GM18498 (cell line): ENCODE measurements around the gene RAB11FIP3.

Experiments
- ATAC-seq: cut with Tn5 transposase; IDR thresholded peaks from one replicate; pipeline ENCODE4 v1.9.1; 2021; ENCODE audit warnings: mild to moderate bottlenecking, moderate library complexity; ENCODE audit not compliant: unreplicated experiment

Gene RAB11FIP3

DNA sequence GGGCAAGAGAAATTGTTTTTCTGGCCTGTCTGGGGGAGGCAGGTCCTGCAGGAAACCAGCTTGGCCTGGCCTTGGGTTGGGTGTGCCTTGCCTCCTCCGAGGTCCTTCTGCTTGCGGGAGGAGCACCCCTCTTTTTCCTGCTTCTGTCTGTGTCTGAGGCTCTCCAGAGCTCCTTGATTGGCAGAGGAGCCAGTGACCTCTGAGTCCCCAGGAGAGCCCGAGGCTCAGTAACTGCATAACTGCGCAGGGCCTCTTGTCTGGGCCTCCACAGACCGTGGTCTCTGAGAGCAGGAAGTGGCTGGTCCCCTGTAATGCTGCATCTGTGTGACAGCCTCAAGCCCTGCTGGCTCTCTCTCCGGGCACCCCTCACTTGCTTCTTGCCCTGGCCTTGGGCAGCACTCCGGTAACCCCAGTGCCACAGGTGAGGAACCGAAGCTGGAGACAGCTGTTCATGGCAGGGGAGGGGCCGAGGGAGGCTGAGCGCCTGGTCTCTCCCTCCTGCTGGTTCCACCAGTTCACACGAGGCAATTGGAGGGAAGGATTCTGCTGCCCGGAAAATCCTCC lies 103.6 kb downstream of the RAB11FIP3 start:
- ATAC-seq = no peak

DNA sequence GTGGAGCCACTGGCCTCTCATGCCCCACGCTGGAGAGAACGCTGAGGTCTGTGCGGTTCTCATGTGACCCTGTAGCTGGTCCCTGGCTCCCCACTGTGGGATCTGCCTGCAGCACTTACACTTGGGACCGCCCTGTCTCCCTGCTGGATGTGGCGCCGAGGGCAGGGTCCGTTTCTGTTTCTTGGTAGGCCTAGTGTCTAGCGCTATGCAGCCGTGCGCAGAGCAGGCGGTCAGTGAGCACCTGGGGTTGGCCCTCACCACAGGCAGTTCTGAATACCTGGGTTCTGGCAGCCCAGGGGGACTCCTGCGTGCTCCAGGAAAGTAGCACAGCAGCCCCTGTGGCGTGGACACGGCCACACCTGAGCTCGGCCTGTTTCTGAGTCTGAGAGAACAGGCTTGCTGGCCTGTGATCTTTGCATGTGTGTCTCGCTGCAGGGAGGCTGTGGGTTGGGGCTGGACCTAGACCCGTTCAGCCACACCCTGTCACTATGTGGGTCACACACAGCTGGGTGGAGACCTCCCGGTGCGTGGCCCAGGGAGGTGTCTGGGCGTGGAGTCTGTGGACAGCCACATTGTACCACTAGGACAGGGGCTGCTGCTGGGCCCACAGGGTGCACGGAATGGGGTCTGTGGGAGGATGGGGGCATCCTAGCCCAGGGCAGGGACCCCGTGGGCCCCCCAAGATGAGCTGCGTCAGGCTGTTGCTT lies 104.8 kb downstream of the RAB11FIP3 start:
- ATAC-seq = no peak

DNA sequence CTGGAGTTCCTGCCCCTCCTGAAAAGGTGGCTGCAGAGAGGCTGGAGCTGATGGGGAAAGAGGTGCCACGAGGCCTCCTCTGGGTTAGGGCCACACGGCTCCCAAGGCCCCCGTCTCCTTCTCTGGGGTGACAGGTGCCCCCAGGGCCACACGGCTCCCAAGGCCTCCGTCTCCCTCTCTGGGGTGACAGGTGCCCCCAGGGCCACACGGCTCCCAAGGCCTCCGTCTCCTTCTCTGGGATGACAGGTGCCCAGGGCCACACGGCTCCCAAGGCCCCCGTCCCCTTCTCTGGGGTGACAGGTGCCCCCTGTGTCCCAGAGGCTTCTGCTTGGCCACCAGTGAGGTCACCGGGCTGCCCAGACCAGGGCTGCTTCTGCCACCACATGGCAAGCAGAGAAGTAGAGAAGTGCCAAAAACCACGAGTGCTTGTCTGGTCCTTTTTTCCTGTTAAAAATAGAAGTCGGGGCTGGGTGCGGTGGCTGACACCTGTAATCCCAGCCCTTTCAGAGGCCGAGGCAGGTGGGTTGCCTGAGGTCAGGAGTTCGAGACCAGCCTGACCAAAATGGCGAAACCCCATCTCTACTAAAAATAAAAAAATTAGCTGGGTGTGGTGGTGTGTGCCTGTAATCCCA lies 106.2 kb downstream of the RAB11FIP3 start:
- no peak for ATAC-seq

DNA sequence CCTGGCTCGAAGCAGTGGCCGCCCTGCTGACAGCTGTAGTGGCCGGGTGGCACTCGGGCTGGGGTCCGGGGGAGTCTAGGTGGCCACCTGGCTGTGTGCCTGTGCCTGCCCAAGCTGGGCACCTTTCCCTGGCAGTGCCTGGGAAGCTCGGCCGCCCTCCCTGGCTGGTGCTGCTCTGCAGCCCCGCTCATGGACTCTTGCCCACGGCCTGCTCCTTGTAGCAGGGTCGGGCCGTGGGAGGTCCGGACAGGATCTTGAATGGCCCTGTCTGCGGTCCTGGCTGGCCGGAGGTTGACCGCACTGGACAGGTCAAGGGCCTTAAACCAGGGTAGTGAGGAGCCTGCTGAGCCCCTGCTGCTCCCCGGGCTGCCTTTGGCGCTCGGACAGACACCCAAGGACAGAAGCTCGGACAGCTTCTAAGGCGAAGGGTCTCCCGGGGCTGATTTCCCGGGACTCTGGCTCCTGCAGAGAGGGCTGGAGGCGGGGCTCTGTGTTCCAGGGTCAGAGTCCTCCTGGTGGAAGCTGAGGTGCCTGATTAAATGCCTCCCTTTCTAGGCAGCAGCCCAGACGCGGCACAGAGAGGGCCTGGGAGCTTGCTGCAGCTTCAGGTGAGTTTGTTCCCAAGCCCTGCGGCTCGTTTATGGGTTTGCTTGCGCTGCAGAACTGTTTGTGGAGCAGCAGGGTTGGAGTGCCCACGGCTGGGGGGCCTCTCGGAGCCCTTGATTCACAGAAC lies 108.1 kb downstream of the RAB11FIP3 start:
- ATAC-seq = no peak

DNA sequence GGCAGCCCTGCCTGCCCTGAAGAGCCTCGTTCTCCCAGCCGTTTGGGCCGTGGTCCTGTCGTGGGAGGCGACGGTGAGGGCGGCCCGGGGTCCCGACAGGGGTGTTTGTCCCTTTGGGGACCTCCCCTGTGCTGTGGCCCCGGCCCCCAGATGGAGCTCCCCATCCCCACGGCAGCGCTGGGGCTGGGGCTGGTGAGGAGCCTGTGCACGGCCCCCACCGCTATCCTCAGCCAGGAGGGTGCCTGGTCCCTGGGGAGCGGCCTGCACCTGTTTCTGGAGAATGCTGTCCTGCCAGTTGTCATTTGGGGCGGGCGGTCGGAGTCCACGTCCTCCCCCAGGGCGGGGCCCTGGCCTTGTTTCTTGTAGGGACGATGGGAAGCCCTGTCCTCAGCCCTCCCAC lies 108.7 kb downstream of the RAB11FIP3 start:
- ATAC-seq = no peak

- no peak for ATAC-seq
These were observed 109.5 kb downstream of the RAB11FIP3 start for GRCh38 chr16:534856-535445.

DNA sequence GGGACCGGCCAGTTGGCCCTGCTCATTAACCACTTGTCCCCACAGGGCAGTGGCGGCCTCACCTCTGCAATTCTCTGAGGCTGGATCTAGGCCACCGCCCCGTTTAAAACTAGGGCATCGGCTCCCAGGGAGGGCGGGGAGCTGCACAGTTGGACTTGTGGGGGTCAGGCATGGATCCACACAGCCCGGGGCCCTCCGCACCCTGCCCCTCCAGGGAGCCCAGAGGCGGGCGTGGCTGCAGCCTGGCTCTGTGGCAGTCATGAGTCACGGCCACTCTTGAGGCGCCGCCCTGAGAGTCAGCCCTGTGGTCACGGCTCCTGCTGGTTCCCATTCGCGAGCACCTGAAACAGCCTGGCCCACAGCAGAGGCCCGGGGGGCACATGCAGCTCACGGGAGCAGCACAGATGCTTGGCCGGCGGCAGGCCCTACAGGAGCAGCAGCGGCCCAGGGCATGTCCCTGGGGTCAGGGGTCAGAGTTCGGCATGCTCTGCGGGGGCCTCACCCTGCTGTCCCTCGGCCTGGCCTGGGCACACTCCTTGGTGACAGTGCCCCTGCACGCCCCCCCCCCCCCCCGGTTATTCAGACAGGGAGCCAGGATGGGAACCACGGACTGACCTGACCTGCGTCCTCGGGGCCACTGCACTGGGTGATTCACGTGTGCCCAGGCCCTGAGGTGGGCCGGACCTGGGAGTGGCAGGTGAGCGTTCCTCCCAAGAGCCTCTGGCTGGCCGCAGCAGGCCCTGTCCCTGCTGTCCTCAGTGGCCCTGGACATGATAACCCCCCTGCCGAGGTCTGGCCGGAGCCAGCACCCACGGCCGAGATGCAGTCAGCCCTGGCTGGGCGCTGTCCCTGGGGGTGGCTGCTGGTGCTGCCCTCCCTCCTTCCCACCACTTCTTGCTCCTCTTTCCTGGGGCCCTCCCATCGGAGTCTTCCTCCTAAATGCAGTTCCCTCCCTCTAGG lies 110.3 kb downstream of the RAB11FIP3 start:
- ATAC-seq = no peak

DNA sequence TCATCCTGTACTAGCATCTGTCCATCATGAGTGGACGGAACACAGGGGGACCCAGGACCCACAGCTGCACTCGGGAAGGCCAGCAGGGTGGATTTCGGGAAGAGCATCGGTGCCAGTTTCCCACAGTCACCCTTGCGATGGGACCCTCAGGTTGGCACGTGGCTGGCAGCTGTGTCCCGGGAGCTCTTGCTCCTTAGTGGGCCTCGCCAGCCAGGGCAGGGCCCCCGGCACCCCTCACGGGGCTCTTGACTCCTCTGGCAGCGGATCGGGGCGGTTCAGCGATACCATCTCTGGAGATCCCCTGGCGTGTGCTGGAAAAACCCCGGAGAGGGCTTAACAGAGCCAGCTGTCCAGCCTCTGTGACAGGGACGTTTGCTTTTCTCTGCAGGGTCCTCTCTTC lies 111.3 kb downstream of the RAB11FIP3 start:
- no peak for ATAC-seq

DNA sequence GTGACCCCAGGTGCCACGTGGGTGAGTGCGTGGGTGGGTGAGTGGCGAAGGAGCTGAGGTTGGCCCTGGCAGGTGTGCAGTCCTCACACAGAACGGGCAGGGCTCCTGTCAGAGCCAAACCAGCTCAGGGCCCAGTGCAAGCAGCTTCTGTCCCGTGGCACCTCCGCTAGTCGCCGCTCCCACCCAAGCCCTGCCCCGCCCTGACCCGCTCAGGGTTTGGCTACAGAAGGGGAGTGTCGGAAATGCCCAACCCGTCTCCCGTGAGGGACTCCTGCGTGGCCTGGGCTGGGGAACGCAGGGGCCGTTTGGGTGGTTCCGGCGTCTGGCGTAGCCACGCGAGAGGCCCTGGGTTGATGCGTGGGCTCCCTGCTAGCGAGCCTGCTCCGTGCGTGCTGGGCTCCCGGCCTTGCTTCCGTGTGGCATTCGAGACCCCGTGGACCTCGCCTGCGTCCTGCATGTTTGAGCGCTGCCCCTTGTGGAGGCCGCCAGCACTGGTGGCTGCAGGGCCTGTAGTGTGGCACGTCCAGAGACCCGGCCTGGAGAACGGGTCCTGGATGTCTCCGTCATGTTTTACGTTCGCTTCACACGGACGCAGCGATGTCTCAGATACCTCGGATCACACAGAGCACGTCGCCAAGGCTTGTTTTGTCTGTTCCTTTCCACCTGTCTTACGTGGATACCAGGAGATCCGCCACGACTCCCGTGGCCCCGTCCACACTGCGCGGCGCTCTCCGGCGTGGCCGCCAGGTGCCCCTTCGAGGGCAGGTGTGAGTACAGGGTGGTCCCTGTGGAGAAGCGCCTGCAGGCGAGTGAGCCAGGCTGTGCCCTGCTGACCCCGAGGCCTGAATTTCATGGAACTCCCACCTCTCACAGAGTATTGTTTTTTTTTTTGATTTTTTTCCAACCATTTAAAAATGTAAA lies 112.2 kb downstream of the RAB11FIP3 start:
- no peak for ATAC-seq

DNA sequence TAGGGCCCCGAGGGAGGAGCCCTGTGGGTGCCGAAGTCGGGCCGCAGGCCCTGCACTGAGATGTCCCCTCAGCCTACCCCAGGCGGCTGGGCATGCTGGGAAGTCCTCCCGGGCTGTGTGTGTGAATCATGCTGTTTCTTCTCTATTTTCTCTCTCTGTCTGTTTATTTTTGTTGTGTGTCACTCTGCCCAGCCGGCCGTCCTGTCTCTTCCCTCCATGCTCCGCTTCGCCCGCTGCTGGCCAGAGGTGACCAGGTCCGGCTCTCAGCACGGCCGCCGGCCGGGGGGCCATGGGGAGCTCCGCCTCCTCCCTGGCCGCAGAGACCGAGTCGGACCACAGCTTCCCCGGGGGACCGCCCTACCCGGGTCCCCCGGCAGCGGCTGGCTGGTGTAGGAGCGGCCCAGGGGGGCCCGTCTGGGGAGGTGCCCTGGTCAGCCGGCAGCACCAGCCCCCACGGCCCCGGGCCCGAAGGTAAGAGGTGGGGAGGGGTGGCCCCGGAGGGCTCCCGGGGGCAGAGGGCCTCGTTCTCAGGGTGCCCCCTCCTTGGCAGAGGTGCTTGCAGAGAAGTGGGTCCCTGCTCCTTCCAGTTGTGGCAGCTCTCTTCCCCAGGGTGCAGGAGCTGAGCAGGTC lies 114.6 kb downstream of the RAB11FIP3 start:
- no peak for ATAC-seq

GRCh38 chr16:540645-541340 lies 115.3 kb downstream of the RAB11FIP3 start:
- ATAC-seq = no peak

- no peak for ATAC-seq
These were observed 118.1 kb downstream of the RAB11FIP3 start for GRCh38 chr16:543301-544164.

DNA sequence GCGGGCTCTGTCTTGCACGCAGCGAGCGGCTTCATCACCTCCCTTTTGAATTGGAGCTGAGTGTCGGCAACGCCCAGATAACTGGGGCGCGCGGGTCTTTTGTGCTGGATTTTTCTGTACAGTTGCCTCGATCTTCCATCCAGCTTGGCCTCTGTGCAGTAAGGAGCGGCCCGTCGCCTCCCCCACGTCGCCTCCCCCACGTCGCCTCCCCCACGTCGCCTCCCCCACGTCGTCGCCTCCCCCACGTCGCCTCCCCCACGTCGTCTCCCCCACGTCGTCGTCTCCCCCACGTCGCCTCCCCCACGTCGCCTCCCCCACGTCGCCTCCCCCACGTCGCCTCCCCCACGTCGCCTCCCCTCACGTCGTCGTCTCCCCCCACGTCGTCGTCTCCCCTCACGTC lies 119.1 kb downstream of the RAB11FIP3 start:
- ATAC-seq = no peak

GRCh38 chr16:546909-547770 lies 121.7 kb downstream of the RAB11FIP3 start:
- ATAC-seq = no peak

DNA sequence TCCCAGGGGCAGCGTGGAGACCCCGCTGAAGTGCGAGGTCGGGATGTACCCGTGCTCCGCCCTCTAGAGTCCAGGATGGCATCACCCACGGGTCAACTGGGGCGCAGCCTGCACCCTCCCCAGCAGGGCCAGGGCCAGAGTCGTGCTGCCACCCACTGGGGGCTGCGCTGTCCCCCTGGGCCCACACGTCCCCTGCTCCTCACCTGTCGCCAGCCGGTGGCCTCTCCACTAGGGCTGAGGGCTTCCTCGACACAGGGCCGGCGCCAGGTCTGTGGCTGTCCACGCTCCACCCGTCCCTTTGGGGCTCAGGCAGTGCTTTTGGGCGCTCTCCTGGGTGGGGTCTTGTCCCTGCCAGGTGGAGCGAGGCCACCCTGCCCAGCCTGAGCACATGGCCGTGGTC lies 123.1 kb downstream of the RAB11FIP3 start:
- ATAC-seq = no peak

DNA sequence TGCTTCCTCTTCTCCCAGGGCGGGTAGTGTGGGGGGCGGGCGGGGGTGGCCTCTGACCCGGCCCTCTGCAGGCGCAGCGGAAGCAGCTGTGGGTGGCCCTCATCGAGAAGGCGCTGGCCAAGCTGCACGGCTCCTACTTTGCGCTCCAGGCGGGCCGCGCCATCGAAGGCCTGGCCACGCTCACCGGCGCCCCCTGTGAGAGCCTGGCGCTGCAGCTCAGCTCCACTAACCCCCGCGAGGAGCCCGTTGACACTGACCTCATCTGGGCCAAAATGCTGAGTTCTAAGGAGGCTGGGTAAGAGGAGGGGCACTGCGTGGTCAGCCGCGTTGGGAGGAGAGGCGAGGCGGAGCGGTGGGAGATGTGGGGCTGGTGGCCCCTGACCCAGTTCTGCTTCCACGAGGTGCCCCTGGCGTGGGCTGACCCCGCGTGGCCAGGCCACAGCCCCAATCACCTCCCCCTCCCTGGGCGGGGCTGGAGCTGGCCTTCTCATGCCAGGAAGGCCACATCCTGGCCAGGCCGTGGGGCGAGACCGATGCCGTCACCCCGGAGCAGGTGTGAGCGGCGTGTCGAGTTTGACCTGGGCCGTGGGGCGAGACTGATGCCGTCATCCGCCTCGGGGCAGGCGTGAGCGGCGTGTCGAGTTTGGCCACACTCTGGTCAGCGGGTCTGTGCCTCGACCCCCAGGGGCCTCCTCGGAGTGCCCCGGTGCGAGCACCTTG lies 124.3 kb downstream of the RAB11FIP3 start:
- ATAC-seq = no peak
